Colonic mucosa (tissue), 4 donors: Measurements from ENCODE around the gene GAN. TPM values are rescaled to one million over a fixed set of nuclear protein-coding genes. Genes with fewer than 3 reads are reported as not detected.
A peak's percentile ranks its signal among the peaks of the same experiment; 100 is the strongest.

Experiments used
- DNase-seq: peaks from one replicate; pipeline ENCODE4 v3.0.0-alpha.2; 2020
- H3K27ac ChIP-seq: fragments of 200-600 bp; one replicate; pipeline ENCODE4 v1.8.0; 2021
- H3K27me3 ChIP-seq: fragments of 200-600 bp; one replicate; pipeline ENCODE4 v1.8.0; 2021
- H3K36me3 ChIP-seq: fragments of 200-600 bp; one replicate; pipeline ENCODE4 v1.8.0; 2021
- H3K4me1 ChIP-seq: fragments of 200-600 bp; one replicate; pipeline ENCODE4 v1.8.0; 2021; ENCODE audit warnings: mild to moderate bottlenecking
- H3K4me3 ChIP-seq: fragments of 200-600 bp; one replicate; pipeline ENCODE4 v1.8.0; 2021
- H3K9ac ChIP-seq, 2 donors: one replicate each; pipeline ENCODE4 v1.7.0; 2013; ENCODE audit warnings: control low read depth in 2 of 2, low read depth in 2 of 2, low read length in 2 of 2
- H3K9me3 ChIP-seq: fragments of 200-600 bp; one replicate; pipeline ENCODE4 v1.8.0; 2021
- CTCF ChIP-seq: fragments of 200-600 bp; IDR thresholded peaks from one replicate; pipeline ENCODE4 v1.8.0; 2022; ENCODE audit warnings: antibody characterized with exemption, mild to moderate bottlenecking
- intact Hi-C: fragments of 100-400 bp; cut with DNase I; formaldehyde crosslinking; loops from one replicate; pipeline ENCODE4 v1.14.1; 2022
- total RNA-seq, 2 donors: library from RNA; stranded (reverse); fragmentation: NEBNext Ultra II Directional in 1 of 2; extraction: Animal tissue kit (Norgen Biotek cat#: 25700) in 1 of 2; gene quantifications; one replicate each; pipeline ENCODE4 v1.2.1, GENCODE V29; 2021
- donor health status: healthy.
- donor health status: DM: no; HTN: no; CAD: no.
- donor health status: DM: no; HTN: no; CAD: no.

GAN gene
- total RNA-seq, 2 donors from 2014 or later: 13.6 to 21.5 TPM

GRCh38 chr16:81273223-81273950 lies 41.4 kb upstream of the GAN start:
- no peaks in the 10 kb centered on the region for H3K27me3 ChIP-seq
- no peak for TF ChIP-seq CTCF
- intact Hi-C loops: no loop called here
- no peak overlapping the region for H3K4me3 ChIP-seq
- DNase-seq: no peak
- peaks cover 3% of the 10 kb centered on the region for H3K4me1 ChIP-seq
- H3K9ac ChIP-seq: peak overlapping the region in 1 of 2 donors; percentile 79
- H3K27ac ChIP-seq: peak overlapping the region; percentile 84
- no peaks in the 10 kb centered on the region for H3K9me3 ChIP-seq
- H3K36me3 ChIP-seq: no peaks in the 10 kb centered on the region

GRCh38 chr16:81275064-81275532 lies 39.7 kb upstream of the GAN start:
- TF ChIP-seq CTCF: no peak
- intact Hi-C loops: no loop called here
- Histone ChIP-seq H3K27me3 (no peaks in the 10 kb centered on the region), H3K4me1 (peaks cover 3% of the 10 kb centered on the region), H3K9ac (peak overlapping the region in 1 of 2 donors; percentile 73), H3K36me3 (no peaks in the 10 kb centered on the region), H3K9me3 (no peaks in the 10 kb centered on the region), H3K4me3 (no peak overlapping the region), H3K27ac (peak overlapping the region; percentile 84)
- peak; percentile 78 for DNase-seq

- TF ChIP-seq CTCF: no peak
- Histone ChIP-seq H3K4me1 (peaks cover 3% of the 10 kb centered on the region), H3K36me3 (no peaks in the 10 kb centered on the region), H3K27ac (peak overlapping the region; percentile 84), H3K9ac (peak overlapping the region; percentile 48 to 73), H3K9me3 (no peaks in the 10 kb centered on the region), H3K4me3 (no peak overlapping the region), H3K27me3 (no peaks in the 10 kb centered on the region)
- intact Hi-C loops: no loop called here
- DNase-seq: peak; percentile 91
Observed at GRCh38 chr16:81275795-81276194, 39.0 kb upstream of the GAN start.

- H3K4me3 ChIP-seq: no peak overlapping the region
- H3K36me3 ChIP-seq: no peaks in the 10 kb centered on the region
- no peaks in the 10 kb centered on the region for H3K27me3 ChIP-seq
- TF ChIP-seq CTCF: no peak
- intact Hi-C loops: no loop called here
- no peaks in the 10 kb centered on the region for H3K9me3 ChIP-seq
- H3K9ac ChIP-seq: peak overlapping the region; percentile 48 to 73
- peak overlapping the region; percentile 84 for H3K27ac ChIP-seq
- DNase-seq: no peak
- H3K4me1 ChIP-seq: peaks cover 3% of the 10 kb centered on the region
Observed at GRCh38 chr16:81276323-81276722, 38.4 kb upstream of the GAN start.

- Histone ChIP-seq H3K4me3 (no peak overlapping the region), H3K36me3 (no peaks in the 10 kb centered on the region), H3K27me3 (no peaks in the 10 kb centered on the region), H3K4me1 (peaks cover 3% of the 10 kb centered on the region), H3K9me3 (no peaks in the 10 kb centered on the region), H3K27ac (peak overlapping the region; percentile 59), H3K9ac (peak overlapping the region; percentile 7 to 51)
- intact Hi-C loops: no loop called here
- TF ChIP-seq CTCF: no peak
- peak; percentile 76 for DNase-seq
Observed at GRCh38 chr16:81277541-81278080, 37.2 kb upstream of the GAN start.
